ENCODE results near the gene TAF4.

GRCh38 chr20:61979701-61980635 lies 85.7 kb downstream of the TAF4 start:
- TF ChIP-seq CTCF (IDR thresholded peaks at IDR 0.05) (no peak), POLR2A (IDR thresholded peaks at IDR 0.05) (no peak)

Data from body of pancreas (tissue), 4 donors.